Neuronal stem cell (in vitro differentiated cells): ENCODE data around the gene ZMYND10.
A peak's percentile ranks its signal among the peaks of the same experiment; 100 is the strongest.

Experiments used
- DNase-seq: peaks from one replicate; pipeline ENCODE4 v3.0.0-alpha.2; 2013; ENCODE audit warnings: low spot score
- H2AFZ ChIP-seq: one replicate; pipeline ENCODE4 v1.6.1; 2013; ENCODE audit warnings: mild to moderate bottlenecking, low read length, inconsistent platforms
- H2AK5ac ChIP-seq: 2 replicates; pipeline ENCODE4 v1.6.1; 2013; ENCODE audit warnings: low read depth, mild to moderate bottlenecking, inconsistent platforms, low read length, moderate library complexity, mixed read lengths
- H2BK120ac ChIP-seq: 2 replicates; pipeline ENCODE4 v1.6.1; 2013; ENCODE audit warnings: low read depth, mild to moderate bottlenecking, inconsistent platforms, low read length, moderate library complexity, mixed read lengths
- H2BK12ac ChIP-seq: one replicate; pipeline ENCODE4 v1.6.1; 2013; ENCODE audit warnings: low read length, inconsistent platforms
- H2BK15ac ChIP-seq: 2 replicates; pipeline ENCODE4 v1.6.1; 2013; ENCODE audit warnings: mild to moderate bottlenecking, low read length, inconsistent platforms, mixed read lengths
- H2BK5ac ChIP-seq: one replicate; pipeline ENCODE4 v1.6.1; 2013; ENCODE audit warnings: inconsistent platforms, mild to moderate bottlenecking, low read length, moderate library complexity
- H3K14ac ChIP-seq: one replicate; pipeline ENCODE4 v1.6.1; 2013; ENCODE audit warnings: low read length, inconsistent platforms
- H3K18ac ChIP-seq: 2 replicates; pipeline ENCODE4 v1.6.1; 2013; ENCODE audit warnings: low read length, inconsistent platforms
- H3K23ac ChIP-seq: 2 replicates; pipeline ENCODE4 v1.6.1; 2013; ENCODE audit warnings: low read depth, mild to moderate bottlenecking, mixed read lengths, low read length, inconsistent platforms; ENCODE audit not compliant: poor library complexity
- H3K27ac ChIP-seq: replicated peaks from 3 replicates; pipeline ENCODE4 v1.5.1; 2013; ENCODE audit warnings: low read length, inconsistent platforms
- H3K27me3 ChIP-seq, 3 experiments: 2 replicates each; pipeline ENCODE4 v1.6.1; 2013; ENCODE audit warnings: low read length in 3 of 3, mild to moderate bottlenecking in 2 of 3, inconsistent platforms in 1 of 3, low read depth in 1 of 3, mixed read lengths in 1 of 3, moderate library complexity in 1 of 3; ENCODE audit not compliant: control insufficient read depth in 3 of 3, insufficient read depth in 3 of 3
- H3K36me3 ChIP-seq, 2 donors: replicated peaks in 1 of 2; 2 replicates each; pipeline ENCODE4 v1.6.1; 2013; ENCODE audit warnings: low read length in 2 of 2; ENCODE audit not compliant: control insufficient read depth in 2 of 2, insufficient read depth in 2 of 2
- H3K4ac ChIP-seq: 2 replicates; pipeline ENCODE4 v1.6.1; 2013; ENCODE audit warnings: inconsistent platforms, mild to moderate bottlenecking, low read length, moderate library complexity
- H3K4me1 ChIP-seq, 2 donors: 1 replicate in 1 of 2; 2 replicates in 1 of 2; pipeline ENCODE4 v1.6.1; 2013; ENCODE audit warnings: low read length in 2 of 2, low read depth in 1 of 2; ENCODE audit not compliant: control insufficient read depth in 2 of 2, insufficient read depth in 1 of 2
- H3K4me2 ChIP-seq: one replicate; pipeline ENCODE4 v1.6.1; 2013; ENCODE audit warnings: mild to moderate bottlenecking, low read length, inconsistent platforms; ENCODE audit not compliant: insufficient read depth, poor library complexity, severe bottlenecking
- H3K4me3 ChIP-seq, 2 donors: 2 replicates each; pipeline ENCODE4 v1.5.1; 2013; ENCODE audit warnings: low read length in 2 of 2, mild to moderate bottlenecking in 2 of 2, inconsistent platforms in 1 of 2, moderate library complexity in 1 of 2
- H3K79me1 ChIP-seq: one replicate; pipeline ENCODE4 v1.6.1; 2013; ENCODE audit warnings: low read depth, mild to moderate bottlenecking, inconsistent platforms, low read length, moderate library complexity
- H3K9ac ChIP-seq: one replicate; pipeline ENCODE4 v1.6.1; 2013; ENCODE audit warnings: mild to moderate bottlenecking, low read depth, low read length, inconsistent platforms; ENCODE audit not compliant: poor library complexity
- H3K9me3 ChIP-seq, 2 donors: replicated peaks in 1 of 2; 2 replicates each; pipeline versions ENCODE3 to v1.6.1; 2013; ENCODE audit warnings: low read length in 2 of 2, mild to moderate bottlenecking in 2 of 2, inconsistent platforms in 1 of 2, low read depth in 1 of 2, mixed read lengths in 1 of 2, moderate library complexity in 1 of 2; ENCODE audit not compliant: control insufficient read depth in 2 of 2, insufficient read depth in 1 of 2
- H4K8ac ChIP-seq: one replicate; pipeline ENCODE4 v1.6.1; 2013; ENCODE audit warnings: low read depth, mild to moderate bottlenecking, inconsistent platforms, low read length, moderate library complexity
- H4K91ac ChIP-seq: one replicate; pipeline ENCODE4 v1.6.1; 2013; ENCODE audit warnings: low read length, low read depth, mild to moderate bottlenecking, inconsistent platforms; ENCODE audit not compliant: poor library complexity
- WGBS, 2 donors: extraction: QIAGEN DNeasy Blood & Tissue Kit; methylation state at CpG; one replicate each; pipeline ENCODE4 v1.1.7; 2013; ENCODE audit warnings: missing lambda C conversion rate in 2 of 2, mixed read lengths in 1 of 2; ENCODE audit not compliant: insufficient read length in 2 of 2, insufficient replicate concordance in 1 of 2; ENCODE audit errors: extremely low coverage in 2 of 2; 5-methylcytosine and 5-hydroxymethylcytosine counted together

Gene ZMYND10

DNA sequence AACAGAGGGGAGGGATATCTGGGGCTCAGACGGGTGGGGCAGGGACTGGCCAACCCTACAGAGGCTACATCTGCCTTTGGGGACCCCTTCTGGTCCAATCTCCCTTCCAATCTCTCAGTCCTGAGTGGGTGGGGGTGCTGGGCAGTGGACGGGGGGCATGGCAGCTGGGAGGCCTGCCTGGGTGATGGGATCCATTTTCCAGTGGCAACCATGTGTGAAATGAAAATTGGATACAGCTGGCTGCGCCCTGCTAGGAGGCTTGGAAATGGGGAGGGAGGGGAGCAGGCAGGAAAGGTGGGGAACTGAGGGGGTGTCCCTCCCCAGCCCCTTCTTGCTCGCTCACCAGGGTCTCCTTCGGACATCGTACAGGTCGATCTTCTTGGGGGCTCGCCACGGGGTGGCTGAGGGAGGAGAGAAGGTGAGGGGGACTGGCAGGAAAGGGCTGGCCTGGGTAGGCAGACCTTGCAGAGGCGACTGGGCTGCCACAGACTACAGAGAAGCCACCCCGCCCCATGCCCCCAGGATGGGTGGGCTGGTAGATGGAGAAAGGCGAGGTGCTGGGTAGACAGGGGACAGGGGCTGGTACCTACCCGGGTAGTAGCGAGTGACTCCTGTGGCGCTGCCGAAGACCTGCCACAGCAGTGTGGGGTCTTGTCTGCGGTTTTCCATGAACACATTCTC is 35.0 kb upstream of the ZMYND10 start:
- peaks cover 0 to 2% of the 10 kb centered on the region in 2 donors for H3K9me3 ChIP-seq
- H3K4me3 ChIP-seq = no peak overlapping the region
- H3K23ac ChIP-seq = peak overlapping the region; percentile 44
- H3K18ac ChIP-seq = peak overlapping the region; percentile 35
- H2BK15ac ChIP-seq = peak overlapping the region; percentile 57
- no peak overlapping the region for H4K8ac ChIP-seq
- peak overlapping the region; percentile 17 for H3K14ac ChIP-seq
- H4K91ac ChIP-seq = no peak overlapping the region
- H3K27me3 ChIP-seq = peaks cover 0 to 48% (median 0%) of the 10 kb centered on the region in 3 experiments
- H2AK5ac ChIP-seq = peak overlapping the region; percentile 98
- H2BK5ac ChIP-seq = peak overlapping the region; percentile 62
- peaks cover 8% of the 10 kb centered on the region for H3K79me1 ChIP-seq
- H2BK120ac ChIP-seq = no peak overlapping the region
- H2BK12ac ChIP-seq = no peak overlapping the region
- no peak overlapping the region for H3K4ac ChIP-seq
- H3K4me2 ChIP-seq = no peak overlapping the region
- H3K4me1 ChIP-seq = peaks cover 6 to 10% of the 10 kb centered on the region in 2 donors
- no CpG with 5 or more reads among the region's 17 CpGs for WGBS, 2 donors
- H3K9ac ChIP-seq = peak overlapping the region; percentile 40
- peaks cover 0 to 5% of the 10 kb centered on the region in 2 donors for H3K36me3 ChIP-seq
- H2AFZ ChIP-seq = no peak overlapping the region
- no peak for DNase-seq
- no peak overlapping the region for H3K27ac ChIP-seq

DNA sequence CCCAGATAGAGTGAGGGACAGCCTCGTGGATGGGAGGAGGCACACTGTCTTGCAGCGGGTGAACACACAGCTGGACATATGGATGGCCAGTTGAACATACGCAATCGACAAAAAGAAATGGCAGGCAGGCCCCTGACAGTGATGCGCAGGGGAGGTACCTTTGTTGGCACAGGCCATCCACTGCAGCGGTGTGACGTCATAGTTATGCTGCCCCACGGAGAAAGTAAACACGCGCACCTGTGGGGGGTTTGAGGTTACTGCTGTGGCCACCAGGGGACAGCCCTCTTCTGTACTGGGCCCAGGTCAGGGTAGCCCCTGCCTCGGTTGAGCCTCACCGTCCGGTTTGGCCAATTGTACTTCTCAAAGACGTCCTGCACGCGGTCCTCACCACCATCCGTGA is 33.2 kb upstream of the ZMYND10 start:
- Histone ChIP-seq H3K4ac (peak overlapping the region; percentile 37), H3K9ac (peak overlapping the region; percentile 44), H3K18ac (peak overlapping the region; percentile 38), H2BK12ac (no peak overlapping the region), H4K91ac (no peak overlapping the region), H3K79me1 (peaks cover 6% of the 10 kb centered on the region), H2AK5ac (peak overlapping the region; percentile 88), H2BK120ac (no peak overlapping the region), H3K14ac (peak overlapping the region; percentile 99), H4K8ac (no peak overlapping the region), H3K36me3 (peaks cover 0 to 5% of the 10 kb centered on the region in 2 donors), H3K9me3 (peaks cover 0 to 2% of the 10 kb centered on the region in 2 donors), H2BK15ac (peak overlapping the region; percentile 93), H3K4me2 (no peak overlapping the region), H3K4me3 (no peak overlapping the region), H3K23ac (peak overlapping the region; percentile 91), H2AFZ (no peak overlapping the region), H3K27ac (no peak overlapping the region), H2BK5ac (peak overlapping the region; percentile 72), H3K4me1 (peaks cover 19 to 22% of the 10 kb centered on the region in 2 donors), H3K27me3 (peaks cover 0 to 30% (median 0%) of the 10 kb centered on the region in 3 experiments)
- no peak for DNase-seq
- WGBS, 2 donors = no CpG with 5 or more reads among the region's 17 CpGs

DNA sequence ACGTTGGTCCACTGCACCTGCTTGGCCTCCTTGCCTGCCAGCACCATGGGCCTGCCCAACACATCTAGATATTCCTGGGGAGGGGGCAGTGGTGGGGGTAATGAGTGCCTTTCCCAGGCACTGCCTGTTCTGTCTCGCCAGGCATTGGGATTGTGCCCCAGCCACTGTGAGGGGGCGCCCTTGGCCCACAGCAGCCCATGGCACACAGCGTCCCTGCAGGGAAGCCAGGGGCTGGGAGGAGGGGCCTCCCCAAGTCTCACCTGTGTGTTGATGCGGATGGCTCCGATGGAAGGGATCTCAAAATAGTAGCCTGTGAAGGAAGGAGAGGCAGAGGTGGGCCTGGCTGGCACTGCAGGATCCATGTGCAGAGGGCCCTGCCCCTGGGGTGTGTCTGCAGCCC is 32.5 kb upstream of the ZMYND10 start:
- Histone ChIP-seq H3K27me3 (peaks cover 0 to 23% (median 0%) of the 10 kb centered on the region in 3 experiments), H2BK120ac (no peak overlapping the region), H3K4me1 (peaks cover 24 to 27% of the 10 kb centered on the region in 2 donors), H3K4ac (no peak overlapping the region), H4K8ac (no peak overlapping the region), H3K79me1 (peaks cover 6% of the 10 kb centered on the region), H2BK5ac (peak overlapping the region; percentile 66), H2AFZ (no peak overlapping the region), H3K9me3 (peaks cover 0 to 2% of the 10 kb centered on the region in 2 donors), H3K27ac (no peak overlapping the region), H3K18ac (peak overlapping the region; percentile 27), H3K36me3 (peaks cover 0 to 5% of the 10 kb centered on the region in 2 donors), H3K9ac (no peak overlapping the region), H2BK15ac (peak overlapping the region; percentile 37), H3K4me3 (no peak overlapping the region), H2BK12ac (peak overlapping the region; percentile 22), H2AK5ac (peak overlapping the region; percentile 78), H4K91ac (peak overlapping the region; percentile 72), H3K4me2 (no peak overlapping the region), H3K14ac (peak overlapping the region; percentile 38), H3K23ac (peak overlapping the region; percentile 43)
- WGBS, 2 donors = no CpG with 5 or more reads among the region's 6 CpGs
- no peak for DNase-seq

DNA sequence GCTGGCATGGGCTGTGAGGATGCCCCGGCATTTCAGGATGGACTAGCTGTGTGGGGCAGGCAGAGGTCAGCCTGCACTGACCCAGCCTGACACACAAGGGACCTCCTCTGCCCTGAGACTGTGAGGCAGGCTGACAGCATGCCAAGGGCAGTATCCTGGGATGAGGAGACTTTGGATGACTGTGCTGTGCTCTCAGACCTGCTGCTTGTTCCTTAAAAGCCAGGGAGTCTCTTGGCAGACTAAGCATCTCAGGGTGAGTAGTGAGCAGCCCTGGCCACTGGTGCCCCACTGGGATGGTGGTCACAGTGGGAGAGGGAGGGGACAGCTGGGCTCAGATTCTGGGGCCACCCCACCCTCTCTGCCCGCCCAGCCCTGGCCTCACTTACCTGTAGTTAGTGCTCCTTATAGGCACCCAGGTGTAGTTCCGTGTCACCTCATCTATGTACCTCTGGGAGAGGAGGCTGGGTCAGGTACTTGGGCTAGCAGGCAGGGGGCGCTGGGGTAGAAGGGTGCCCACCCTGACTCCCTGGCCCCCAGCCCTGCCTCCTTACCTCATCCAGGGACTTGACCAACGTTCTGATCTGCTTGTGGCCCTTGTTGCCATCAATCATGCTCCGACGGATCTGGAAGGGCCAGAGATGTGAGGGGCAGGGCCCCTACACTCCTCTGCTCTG is 29.9 kb upstream of the ZMYND10 start:
- no peak for DNase-seq
- Histone ChIP-seq H3K9ac (peak overlapping the region; percentile 79), H3K4me1 (peaks cover 35 to 43% of the 10 kb centered on the region in 2 donors), H2BK15ac (peak overlapping the region; percentile 87), H3K18ac (peak overlapping the region; percentile 99), H3K4me2 (no peak overlapping the region), H3K27ac (peak overlapping the region; percentile 42), H2BK12ac (peak overlapping the region; percentile 47), H3K23ac (peak overlapping the region; percentile 83), H3K9me3 (peaks cover 0 to 2% of the 10 kb centered on the region in 2 donors), H4K8ac (no peak overlapping the region), H3K4ac (peak overlapping the region; percentile 77), H2AFZ (no peak overlapping the region), H2BK5ac (peak overlapping the region; percentile 97), H3K79me1 (peaks cover 6% of the 10 kb centered on the region), H2BK120ac (peak overlapping the region; percentile 89), H3K27me3 (peaks cover 0 to 5% (median 0%) of the 10 kb centered on the region in 3 experiments), H3K14ac (peak overlapping the region; percentile 97), H4K91ac (no peak overlapping the region), H3K36me3 (peaks cover 0 to 5% of the 10 kb centered on the region in 2 donors), H3K4me3 (no peak overlapping the region), H2AK5ac (peak overlapping the region; percentile 99)
- WGBS, 2 donors = no CpG with 5 or more reads among the region's 7 CpGs
